GM12891 (cell line): ENCODE measurements around the gene CAPNS2.

Experiments used
- POLR2A ChIP-seq: IDR thresholded peaks from 2 replicates; pipeline ENCODE4 v1.6.1; 2011; ENCODE audit warnings: low read depth, low read length, control low read depth
- POLR2AphosphoS5 ChIP-seq: IDR thresholded peaks from 2 replicates; pipeline ENCODE4 v1.6.1; 2011; ENCODE audit warnings: low read depth, low read length, control low read depth

DNA sequence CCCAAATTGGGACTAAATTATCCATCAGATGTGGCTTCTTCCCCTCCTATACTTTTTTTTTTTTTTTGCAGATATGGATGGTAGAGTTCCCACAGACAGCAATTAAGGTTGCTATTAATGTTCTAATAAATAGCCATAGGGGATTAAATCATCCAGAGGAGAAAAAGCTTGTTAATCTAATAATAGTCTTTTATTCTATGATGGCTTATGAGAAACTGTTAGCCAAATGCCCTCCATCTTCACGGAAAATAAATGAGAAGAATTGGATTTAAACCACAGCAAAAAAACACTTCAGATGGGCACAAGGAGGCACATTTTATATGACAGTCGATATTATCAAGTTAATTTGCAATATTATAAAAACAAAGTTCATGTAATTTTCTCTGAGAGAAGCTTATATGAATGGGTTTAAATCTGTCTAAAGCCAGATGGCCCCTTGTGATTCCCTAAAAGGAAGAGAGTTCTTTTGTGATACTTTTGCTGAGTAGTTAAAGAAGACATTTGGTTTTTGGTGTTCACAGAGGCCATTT, 5.1 kb upstream of the CAPNS2 start:
- TF ChIP-seq POLR2AphosphoS5 (no peak), POLR2A (no peak)
